Measurements from ENCODE around the gene STK32B.

The STK32B gene

GRCh38 chr4:5307928-5308327 lies 256.6 kb downstream of the STK32B start:
- no peak for DNase-seq (ENCODE audit: low read depth)
- TF ChIP-seq CTCF (conservative IDR thresholded peaks at IDR 0.05; ENCODE audit: low read depth, low read length) = no peak

GRCh38 chr4:5322321-5322720 lies 271.0 kb downstream of the STK32B start:
- TF ChIP-seq CTCF (conservative IDR thresholded peaks at IDR 0.05; ENCODE audit: low read depth, low read length) = no peak
- no peak for DNase-seq (ENCODE audit: low read depth)

More at GRCh38 chr4:5307928-5308327, 256.6 kb downstream of the STK32B start:
- H3K4me3 ChIP-seq (ENCODE audit: low read length) = no peak overlapping the region

GRCh38 chr4:5330339-5330989 lies 279.2 kb downstream of the STK32B start:
- TF ChIP-seq CTCF (conservative IDR thresholded peaks at IDR 0.05; ENCODE audit: low read depth, low read length) = no peak
- no peak overlapping the region for H3K4me3 ChIP-seq (ENCODE audit: low read length)
- no peak for DNase-seq (ENCODE audit: low read depth)

More at GRCh38 chr4:5322321-5322720, 271.0 kb downstream of the STK32B start:
- H3K4me3 ChIP-seq (ENCODE audit: low read length) = no peak overlapping the region

GRCh38 chr4:5337731-5338130 lies 286.5 kb downstream of the STK32B start:
- TF ChIP-seq CTCF (conservative IDR thresholded peaks at IDR 0.05; ENCODE audit: low read depth, low read length) = no peak
- no peak overlapping the region for H3K4me3 ChIP-seq (ENCODE audit: low read length)
- no peak for DNase-seq (ENCODE audit: low read depth)

- TF ChIP-seq CTCF (conservative IDR thresholded peaks at IDR 0.05; ENCODE audit: low read depth, low read length) = no peak
- H3K4me3 ChIP-seq (ENCODE audit: low read length) = no peak overlapping the region
- no peak for DNase-seq (ENCODE audit: low read depth)
Measured at GRCh38 chr4:5338531-5338930, 287.3 kb downstream of the STK32B start.

GRCh38 chr4:5340991-5341451 lies 289.7 kb downstream of the STK32B start:
- no peak overlapping the region for H3K4me3 ChIP-seq (ENCODE audit: low read length)
- no peak for TF ChIP-seq CTCF (conservative IDR thresholded peaks at IDR 0.05; ENCODE audit: low read depth, low read length)
- no peak for DNase-seq (ENCODE audit: low read depth)

GRCh38 chr4:5341526-5341925 lies 290.2 kb downstream of the STK32B start:
- no peak for DNase-seq (ENCODE audit: low read depth)
- TF ChIP-seq CTCF (conservative IDR thresholded peaks at IDR 0.05; ENCODE audit: low read depth, low read length) = no peak
- no peak overlapping the region for H3K4me3 ChIP-seq (ENCODE audit: low read length)
